NT2/D1 (cell line): ENCODE results near the gene PSG2.
A peak's percentile ranks its signal among the peaks of the same experiment; 100 is the strongest.
"Not testable (repeated sequence)": the region's sequence is repeated elsewhere in the genome, so short reads cannot be mapped to it uniquely, and the experiment has no call there.

ENCODE experiments used
- DNase-seq: peaks from one replicate; pipeline ENCODE4 v3.0.0-alpha.2; 2011; ENCODE audit warnings: low read depth, low spot score
- H3K27me3 ChIP-seq: 2 replicates; pipeline ENCODE4 v1.6.0; 2011; ENCODE audit warnings: mild to moderate bottlenecking; ENCODE audit not compliant: insufficient read length, insufficient read depth
- H3K36me3 ChIP-seq: 2 replicates; pipeline ENCODE4 v1.6.1; 2011; ENCODE audit warnings: mild to moderate bottlenecking, low read length, mixed read lengths; ENCODE audit not compliant: insufficient read depth, insufficient read length
- H3K4me1 ChIP-seq: 2 replicates; pipeline ENCODE4 v1.5.1; 2011; ENCODE audit not compliant: insufficient read depth, insufficient read length
- H3K4me3 ChIP-seq: 2 replicates; pipeline ENCODE4 v1.5.1; 2011; ENCODE audit warnings: low read depth; ENCODE audit not compliant: insufficient read length
- H3K9ac ChIP-seq: 2 replicates; pipeline ENCODE4 v1.6.0; 2011; ENCODE audit warnings: low read depth; ENCODE audit not compliant: insufficient read length
- H3K9me3 ChIP-seq: 2 replicates; pipeline ENCODE4 v1.5.1; 2011; ENCODE audit warnings: mild to moderate bottlenecking, low read length; ENCODE audit not compliant: insufficient read depth
- SUZ12 ChIP-seq: IDR thresholded peaks from 2 replicates; pipeline ENCODE4 v1.6.1; 2011; ENCODE audit not compliant: insufficient read length, insufficient read depth; ENCODE audit errors: extremely low read depth
- YY1 ChIP-seq: IDR thresholded peaks from 2 replicates; pipeline ENCODE4 v1.6.1; 2011; ENCODE audit not compliant: insufficient read length, insufficient read depth
- ZNF274 ChIP-seq: IDR thresholded peaks from 2 replicates; pipeline ENCODE4 v1.6.1; 2011; ENCODE audit warnings: mild to moderate bottlenecking, low read depth, low read length

Gene PSG2

DNA sequence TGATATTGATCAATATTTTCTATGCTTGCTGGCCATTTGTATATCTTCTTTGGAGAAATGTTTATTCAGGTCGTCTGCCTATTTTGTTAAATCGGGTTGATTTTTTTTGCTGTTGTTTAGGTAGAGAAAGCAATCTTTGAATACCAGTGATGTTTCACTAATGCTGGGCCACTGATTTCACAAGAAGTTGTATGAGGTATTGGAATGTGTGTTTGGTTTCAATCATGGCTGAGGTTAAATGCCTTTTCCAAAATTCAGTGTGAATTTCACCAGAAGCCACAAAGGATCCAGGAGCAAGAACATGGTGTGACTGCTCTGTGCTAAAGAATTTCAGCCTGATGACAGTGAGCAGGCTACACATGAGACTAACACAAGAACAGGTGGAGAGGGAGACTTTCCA lies 32.1 kb upstream of the PSG2 start:
- not testable (repeated sequence) for H3K4me1 ChIP-seq, H3K27me3 ChIP-seq, H3K4me3 ChIP-seq

GRCh38 chr19:43107401-43107800 lies 24.9 kb upstream of the PSG2 start:
- not testable (repeated sequence) for H3K27me3 ChIP-seq, DNase-seq, H3K36me3 ChIP-seq, H3K9ac ChIP-seq, H3K4me1 ChIP-seq, H3K9me3 ChIP-seq, H3K4me3 ChIP-seq

More for the DNA sequence above, 32.1 kb upstream of the PSG2 start:
- H3K9me3 ChIP-seq, H3K36me3 ChIP-seq, H3K9ac ChIP-seq, DNase-seq: not testable (repeated sequence)

DNA sequence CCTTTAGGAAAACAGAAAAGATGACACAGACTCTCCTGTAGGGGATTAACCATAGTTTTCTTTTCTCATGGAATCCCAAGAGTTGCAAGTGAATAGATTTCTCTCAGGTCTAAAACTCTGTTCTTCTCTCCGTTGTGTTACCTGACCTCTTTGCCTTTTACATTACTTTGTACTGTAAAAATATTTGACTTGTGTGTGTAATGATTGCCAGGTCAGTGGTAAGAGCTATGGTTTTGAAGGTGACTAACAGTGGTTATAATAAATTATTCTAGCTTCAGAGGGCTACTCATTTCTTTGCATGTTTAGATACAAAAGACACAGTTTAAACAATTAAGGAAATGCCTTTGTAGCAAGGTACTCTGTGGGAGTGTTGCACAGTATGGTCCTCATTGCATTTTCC lies 23.0 kb upstream of the PSG2 start:
- TF ChIP-seq SUZ12 (no peak), YY1 (no peak), ZNF274 (no peak)
- no peak overlapping the region for H3K4me3 ChIP-seq
- H3K9ac ChIP-seq: no peak overlapping the region
- H3K4me1 ChIP-seq: no peaks in the 10 kb centered on the region
- no peak for DNase-seq
- no peaks in the 10 kb centered on the region for H3K27me3 ChIP-seq
- H3K9me3 ChIP-seq: peaks cover 10% of the 10 kb centered on the region; the same call in 1 of the 2 replicates
- H3K36me3 ChIP-seq: no peaks in the 10 kb centered on the region

GRCh38 chr19:43104215-43104850 lies 21.8 kb upstream of the PSG2 start:
- not testable (repeated sequence) for H3K4me1 ChIP-seq, H3K9ac ChIP-seq, H3K27me3 ChIP-seq, H3K4me3 ChIP-seq, H3K9me3 ChIP-seq, H3K36me3 ChIP-seq
- peak; percentile 9 for DNase-seq

DNA sequence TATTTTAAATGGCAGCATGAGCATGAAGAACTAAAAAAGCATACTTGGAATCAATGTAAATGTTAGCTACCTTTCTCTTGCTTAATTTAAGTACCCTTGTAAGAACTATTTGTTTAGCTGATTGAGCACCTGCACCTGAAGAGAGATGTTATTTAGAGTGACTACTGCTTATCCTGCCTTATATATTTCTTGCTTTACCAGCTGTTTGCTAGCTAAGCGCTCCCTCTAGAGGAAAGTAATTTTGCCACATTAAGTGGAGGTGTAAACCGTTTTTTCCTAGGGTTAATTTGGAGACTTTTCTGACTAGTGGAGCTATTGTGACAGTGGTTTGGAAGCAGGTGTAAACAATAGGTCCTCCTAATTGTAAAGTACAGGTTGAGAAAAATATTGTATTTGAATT lies 19.4 kb upstream of the PSG2 start:
- Histone ChIP-seq H3K36me3 (no peaks in the 10 kb centered on the region), H3K27me3 (no peaks in the 10 kb centered on the region), H3K9ac (no peak overlapping the region), H3K9me3 (peaks cover 10% of the 10 kb centered on the region; the same call in 1 of the 2 replicates), H3K4me1 (no peaks in the 10 kb centered on the region), H3K4me3 (no peak overlapping the region)
- DNase-seq: no peak
- no peak for TF ChIP-seq YY1
- no peak for TF ChIP-seq SUZ12
- no peak for TF ChIP-seq ZNF274

GRCh38 chr19:43098416-43098815 lies 15.9 kb upstream of the PSG2 start:
- not testable (repeated sequence) for DNase-seq, H3K9me3 ChIP-seq, H3K4me1 ChIP-seq, H3K27me3 ChIP-seq, H3K4me3 ChIP-seq, H3K36me3 ChIP-seq, H3K9ac ChIP-seq

GRCh38 chr19:43087702-43088340 lies 5.3 kb upstream of the PSG2 start:
- not testable (repeated sequence) for H3K36me3 ChIP-seq, H3K27me3 ChIP-seq, H3K4me3 ChIP-seq, H3K9me3 ChIP-seq, H3K9ac ChIP-seq, H3K4me1 ChIP-seq
- peak; percentile 3 for DNase-seq

DNA sequence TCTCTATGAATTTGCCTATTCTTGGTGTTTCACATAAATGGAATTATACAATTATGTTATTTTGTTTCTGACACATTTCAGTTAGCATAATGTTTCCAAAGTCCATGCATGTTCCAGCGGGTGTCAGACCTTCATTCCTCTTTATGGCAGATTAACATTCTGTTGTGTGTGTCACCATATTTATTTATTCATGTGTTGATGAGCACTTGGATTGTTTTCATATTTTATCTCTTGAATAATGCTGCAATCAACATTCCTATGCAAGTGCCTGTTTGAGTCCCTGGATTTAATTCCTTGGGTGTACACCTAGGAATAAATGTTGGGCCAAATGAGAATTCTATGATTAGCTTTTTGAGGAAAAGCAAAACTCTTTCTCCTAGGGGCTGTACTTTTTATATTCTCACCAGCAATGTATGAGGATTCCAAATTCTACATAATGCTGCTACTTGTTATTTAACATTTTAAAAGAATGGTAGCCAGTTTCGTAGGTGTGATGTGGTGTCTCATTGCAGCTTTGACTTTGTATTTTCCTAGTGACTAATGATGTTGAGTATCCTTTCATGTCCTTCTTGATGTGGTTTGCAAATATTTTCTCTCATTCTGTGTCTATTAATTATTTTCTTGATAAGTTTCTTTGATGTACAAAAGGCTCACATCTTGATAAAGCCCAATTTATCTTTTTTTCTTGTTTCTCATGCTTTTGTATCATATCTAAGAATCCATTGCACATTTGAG lies 3.5 kb upstream of the PSG2 start:
- not testable (repeated sequence) for H3K36me3 ChIP-seq, H3K9ac ChIP-seq, H3K4me1 ChIP-seq, H3K27me3 ChIP-seq, H3K9me3 ChIP-seq, DNase-seq, H3K4me3 ChIP-seq

DNA sequence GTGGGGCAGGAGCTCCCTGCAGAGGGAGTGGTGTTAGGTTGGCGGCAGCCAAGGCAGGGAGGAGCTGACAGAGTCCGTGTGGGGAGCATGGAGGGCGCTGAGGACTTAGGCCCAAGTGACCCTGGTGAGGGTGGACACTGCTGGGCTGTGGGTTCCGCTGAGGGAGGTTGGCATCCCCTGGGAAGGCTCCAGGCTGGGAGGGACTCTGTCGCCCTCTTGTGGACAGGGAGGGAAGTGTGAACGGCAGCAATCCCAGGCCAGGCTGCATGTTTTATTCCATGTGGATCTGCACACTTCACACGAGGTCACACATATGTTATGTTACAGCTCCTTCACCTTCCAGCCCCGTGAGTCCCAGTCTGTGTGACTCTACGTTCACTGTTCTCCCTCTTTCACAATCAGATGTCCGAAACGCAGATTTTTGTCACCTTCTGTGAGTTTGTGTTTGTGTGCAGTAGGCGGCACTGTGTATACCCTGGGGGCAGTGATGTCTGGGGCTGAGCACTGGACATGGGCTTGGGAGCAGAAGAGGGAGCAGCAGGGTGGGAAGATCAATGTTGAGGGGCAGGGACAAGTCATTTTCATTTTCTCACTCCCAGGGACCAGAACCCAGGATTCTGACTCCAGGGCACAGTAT lies 1.8 kb upstream of the PSG2 start:
- not testable (repeated sequence) for DNase-seq, H3K9me3 ChIP-seq, H3K4me3 ChIP-seq, H3K9ac ChIP-seq, H3K27me3 ChIP-seq, H3K4me1 ChIP-seq, H3K36me3 ChIP-seq

- H3K9me3 ChIP-seq, H3K9ac ChIP-seq, DNase-seq, H3K27me3 ChIP-seq, H3K4me3 ChIP-seq, H3K4me1 ChIP-seq, H3K36me3 ChIP-seq: not testable (repeated sequence)
Observed at GRCh38 chr19:43083721-43084120, 1.2 kb upstream of the PSG2 start.
